NCI-H446 treated with DMSO at 0.1 percent for 48 hours (cell line): Measurements from ENCODE around the gene PLD3.
"Not testable (repeated sequence)": the region's sequence is repeated elsewhere in the genome, so short reads cannot be mapped to it uniquely, and the experiment has no call there.

ENCODE experiments used
- DNase-seq: peaks from one replicate; lab custom pipeline; 2025; lab: John Stamatoyannopoulos, UW

The PLD3 gene

DNA sequence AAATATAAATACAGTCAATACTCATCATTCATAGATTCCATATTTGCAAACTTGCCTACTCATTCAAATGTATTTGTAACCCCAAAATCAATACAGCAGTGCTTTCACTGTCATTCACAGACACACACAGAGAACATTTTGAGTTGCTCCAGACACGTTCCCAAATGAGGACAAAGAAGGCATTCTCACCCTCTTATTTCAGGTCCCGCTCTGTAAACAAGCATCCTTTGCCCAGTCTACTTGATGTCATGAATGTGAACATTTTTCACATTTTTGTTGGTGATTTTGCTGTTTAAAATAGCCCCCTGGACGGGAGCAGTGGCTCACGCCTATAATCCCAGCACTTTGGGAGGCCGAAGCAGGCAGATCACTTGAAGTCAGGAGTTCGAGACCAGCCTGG lies 15.8 kb upstream of the PLD3 start:
- no peak for DNase-seq

GRCh38 chr19:40333083-40333482 lies 15.4 kb upstream of the PLD3 start:
- DNase-seq: not testable (repeated sequence)

GRCh38 chr19:40335101-40335500 lies 13.4 kb upstream of the PLD3 start:
- no peak for DNase-seq

GRCh38 chr19:40335855-40336600 lies 12.5 kb upstream of the PLD3 start:
- no peak for DNase-seq

- no peak for DNase-seq
These were observed 11.9 kb upstream of the PLD3 start for GRCh38 chr19:40336601-40336900.

DNA sequence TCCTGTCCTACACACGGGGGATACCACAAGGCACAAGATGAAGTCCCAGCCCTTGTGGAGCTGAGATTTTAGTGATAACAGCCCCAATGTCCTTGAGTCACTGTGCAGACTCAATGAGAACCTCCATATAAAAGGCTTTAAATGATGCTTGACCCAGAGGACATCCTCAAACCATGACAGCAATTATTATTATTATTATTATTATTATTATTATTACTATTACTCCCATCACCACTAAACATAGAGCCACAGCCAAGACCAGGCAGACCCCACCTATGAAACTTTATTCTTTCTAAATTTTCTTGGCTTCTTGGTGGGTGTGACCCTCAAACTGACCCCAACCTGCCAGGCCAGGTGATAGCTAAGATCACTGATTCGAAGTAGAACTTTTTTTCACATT lies 11.4 kb upstream of the PLD3 start:
- DNase-seq: no peak

DNA sequence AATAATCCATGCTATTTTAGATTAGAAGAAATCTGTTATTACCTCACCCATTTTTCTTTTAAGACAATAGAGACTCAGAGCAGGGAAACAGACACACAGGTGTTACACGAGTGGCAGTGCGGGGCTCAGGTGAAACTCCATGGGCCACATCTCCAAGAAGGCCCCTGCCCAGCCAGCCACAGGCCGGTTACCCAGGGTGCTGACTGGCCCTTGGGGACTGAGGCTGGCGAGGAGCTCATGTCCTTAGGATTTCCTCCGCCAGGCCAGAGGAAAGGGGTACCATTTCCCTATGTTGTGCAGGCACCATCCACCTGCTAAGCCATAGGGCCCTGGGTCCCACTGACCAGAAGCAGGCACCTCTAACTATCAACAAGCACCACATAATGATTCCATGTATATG lies 10.9 kb upstream of the PLD3 start:
- DNase-seq: no peak

GRCh38 chr19:40339018-40339728 lies 9.3 kb upstream of the PLD3 start:
- DNase-seq: no peak

DNA sequence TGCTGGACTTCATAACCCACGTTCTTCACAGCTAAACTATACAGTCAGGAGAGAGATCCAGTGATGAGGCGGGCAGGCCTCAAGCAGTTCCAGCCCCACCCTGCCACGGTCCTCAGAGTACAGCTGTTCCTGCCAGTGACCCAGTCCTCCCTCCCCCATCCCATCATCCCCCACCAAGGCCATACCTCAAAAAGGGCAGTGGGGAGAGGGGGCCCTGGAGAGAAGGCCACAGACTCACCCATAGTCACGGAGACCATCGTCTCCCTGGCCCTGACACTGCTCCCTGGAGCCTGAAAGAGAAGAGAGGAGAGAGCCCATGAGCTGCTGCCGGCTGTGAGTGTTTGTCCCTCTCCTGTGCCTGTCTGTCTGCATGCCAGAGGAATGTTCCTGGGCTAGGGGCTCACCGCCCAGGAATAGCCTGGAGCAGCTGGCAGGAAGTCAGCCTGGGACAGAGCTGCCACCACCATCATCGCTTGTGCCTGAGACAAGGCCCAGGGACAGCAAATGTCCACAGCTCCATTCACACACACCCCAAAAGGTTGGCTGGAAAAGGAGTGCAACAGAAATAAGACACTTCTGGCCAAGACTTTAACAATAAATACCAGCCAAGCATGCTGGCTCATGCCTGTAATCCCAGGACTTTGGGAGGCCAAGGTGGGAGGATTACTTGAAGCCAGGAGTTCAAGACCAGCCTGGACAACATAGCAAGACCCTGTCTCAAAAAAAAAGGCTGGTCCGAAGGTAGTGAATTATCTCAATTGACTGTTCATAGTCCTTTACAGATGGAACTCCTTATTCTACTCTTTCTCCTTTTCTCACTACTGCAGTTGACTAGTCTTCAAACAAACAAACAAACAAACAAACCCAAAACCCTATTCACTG lies 6.7 kb upstream of the PLD3 start:
- no peak for DNase-seq

GRCh38 chr19:40342644-40343311 lies 5.7 kb upstream of the PLD3 start:
- DNase-seq: no peak

GRCh38 chr19:40344422-40344821 lies 4.1 kb upstream of the PLD3 start:
- no peak for DNase-seq

DNA sequence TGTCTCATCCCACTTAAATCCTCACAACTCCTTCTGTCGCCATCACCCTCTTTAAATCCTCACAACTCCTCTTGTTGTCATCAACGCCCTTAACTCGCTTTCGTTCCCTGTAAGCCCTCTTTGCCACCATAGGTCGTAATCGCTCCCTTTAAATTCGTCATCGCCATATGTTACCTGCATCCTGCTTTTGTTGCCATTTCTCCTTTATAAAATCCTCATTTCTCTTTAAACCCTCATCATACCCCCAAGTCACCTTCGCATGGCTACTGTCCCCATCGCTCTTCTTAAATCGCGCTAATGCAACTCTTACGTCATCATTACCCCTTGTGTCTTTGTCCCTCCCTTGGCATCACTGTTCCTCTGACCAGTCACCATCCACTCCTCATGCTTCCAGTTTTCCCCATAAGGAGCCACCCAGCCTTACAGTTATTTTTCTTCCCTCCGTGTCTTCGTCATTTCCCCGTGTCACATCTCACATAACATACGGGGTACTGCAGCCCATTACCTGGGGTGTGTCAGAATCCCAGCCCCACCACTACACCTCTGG lies 539 bp downstream of the PLD3 start:
- DNase-seq: peak; percentile 17

DNA sequence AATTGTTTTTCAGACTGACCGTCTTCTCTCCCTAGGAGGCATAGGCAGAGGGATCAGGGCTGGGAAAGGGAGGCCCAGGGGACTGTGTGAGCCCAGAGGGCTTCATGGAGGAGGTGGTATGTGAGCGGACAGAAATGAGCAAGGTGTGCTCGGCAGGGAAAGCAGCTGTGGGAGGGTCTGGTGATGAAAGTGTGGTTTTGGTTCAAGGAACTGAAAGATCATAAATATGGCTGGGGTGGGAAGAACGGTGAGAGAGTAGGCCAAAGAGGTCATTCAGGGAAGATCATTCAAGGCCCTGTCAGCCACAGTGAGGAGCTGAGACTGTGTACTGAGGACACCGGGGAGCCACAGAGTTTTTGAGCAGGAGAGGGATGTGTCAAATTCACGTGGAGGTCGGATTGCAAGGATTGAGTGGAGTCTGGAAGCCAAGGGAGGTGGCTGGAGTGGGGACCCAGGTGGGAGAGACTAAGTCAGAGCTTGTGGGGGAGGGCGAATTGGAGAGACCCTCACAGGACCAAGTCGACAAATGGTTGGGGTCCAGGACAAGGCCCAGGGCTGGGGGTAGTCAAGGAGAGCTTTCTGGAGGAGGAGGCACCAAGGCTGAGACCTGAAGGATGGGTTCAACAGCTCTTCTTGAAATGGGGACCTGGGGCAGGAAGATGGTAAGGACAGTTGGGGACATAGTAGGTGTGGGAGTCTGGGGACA lies 7.6 kb downstream of the PLD3 start:
- DNase-seq: no peak

GRCh38 chr19:40356681-40357595 lies 8.4 kb downstream of the PLD3 start:
- no peak for DNase-seq

DNA sequence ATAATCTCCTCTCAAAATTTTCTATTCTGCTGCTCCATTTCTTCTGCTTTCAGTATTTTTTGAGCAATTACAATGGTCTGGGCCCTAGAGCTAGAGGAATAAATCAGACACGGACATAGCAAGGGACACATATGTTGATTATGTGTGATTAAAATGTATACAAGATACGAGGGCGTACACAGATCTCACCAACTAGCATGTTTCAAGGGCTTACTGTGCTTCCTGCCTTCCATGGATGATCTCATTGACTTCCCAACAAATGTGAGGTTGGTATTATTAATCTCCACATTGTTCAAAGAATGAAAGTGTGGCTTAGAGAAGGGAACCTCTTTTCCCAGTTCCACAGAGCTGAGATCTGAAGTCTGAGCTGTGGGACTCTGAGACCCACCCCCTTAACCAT lies 9.1 kb downstream of the PLD3 start:
- no peak for DNase-seq

GRCh38 chr19:40358773-40359172 lies 10.3 kb downstream of the PLD3 start:
- DNase-seq: no peak

GRCh38 chr19:40360020-40360707 lies 11.7 kb downstream of the PLD3 start:
- DNase-seq: no peak

- DNase-seq: no peak
These were observed 12.3 kb downstream of the PLD3 start for GRCh38 chr19:40360708-40361241.

DNA sequence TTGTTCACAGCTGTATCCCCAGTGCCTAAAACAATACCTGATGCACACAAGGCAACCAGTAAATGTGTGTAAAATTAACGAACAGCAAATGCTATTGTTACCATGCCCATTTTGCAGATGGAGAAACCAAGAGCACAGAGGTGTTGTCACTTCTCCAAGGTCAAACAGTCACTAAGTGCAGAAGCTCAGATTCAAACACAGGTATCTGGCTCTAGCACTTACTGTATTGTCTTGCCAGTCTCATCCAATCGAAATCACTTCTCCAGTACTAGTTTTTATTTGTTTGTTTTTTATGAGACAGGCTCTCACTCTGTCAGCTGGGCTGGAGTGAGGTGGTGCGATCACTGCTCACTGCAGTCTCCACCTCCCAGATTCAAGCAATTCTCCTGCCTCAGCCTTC lies 13.7 kb downstream of the PLD3 start:
- no peak for DNase-seq
